HG03108 (cell line): ENCODE data around the gene FANCG.

Source experiments
- ATAC-seq: cut with Tn5 transposase; IDR thresholded peaks from one replicate; pipeline ENCODE4 v1.9.1; 2021; ENCODE audit warnings: moderate library complexity; ENCODE audit not compliant: unreplicated experiment

Gene FANCG

GRCh38 chr9:35079426-35080341 lies at the start of gene FANCG:
Gene FANCG, minus strand, starts transcription at chr9:35079942. Its CDS starts 418 bp downstream, at chr9:35079524.
- peak; percentile 92 for ATAC-seq

GRCh38 chr9:35116898-35117551 lies 37.3 kb upstream of the FANCG start:
- ATAC-seq: peak; percentile 42

GRCh38 chr9:35116539-35116897 lies 36.8 kb upstream of the FANCG start:
- ATAC-seq: no peak

GRCh38 chr9:35115680-35116538 lies 36.2 kb upstream of the FANCG start, which contains the start of gene ATOSB:
Gene ATOSB, minus strand, starts transcription at chr9:35115862. Its CDS starts 7,588 bp downstream, at chr9:35108274.
- ATAC-seq: peak; percentile 42

- no peak for ATAC-seq
Observed at GRCh38 chr9:35114840-35115628, 35.3 kb upstream of the FANCG start.

- ATAC-seq: no peak
Observed at GRCh38 chr9:35114113-35114839, 34.5 kb upstream of the FANCG start.

GRCh38 chr9:35112257-35113020 lies 32.7 kb upstream of the FANCG start:
- ATAC-seq: no peak

- ATAC-seq: peak; percentile 70
Observed at GRCh38 chr9:35111001-35111933, 31.5 kb upstream of the FANCG start.

- no peak for ATAC-seq
Observed at GRCh38 chr9:35110327-35110761, 30.6 kb upstream of the FANCG start.

- no peak for ATAC-seq
Observed at GRCh38 chr9:35108946-35109575, 29.3 kb upstream of the FANCG start.

- no peak for ATAC-seq
Observed at GRCh38 chr9:35108461-35108860, 28.7 kb upstream of the FANCG start.

GRCh38 chr9:35107297-35108290 lies 27.9 kb upstream of the FANCG start:
- no peak for ATAC-seq

- ATAC-seq: no peak
Observed at GRCh38 chr9:35106343-35106730, 26.6 kb upstream of the FANCG start.

GRCh38 chr9:35105571-35106342 lies 26.0 kb upstream of the FANCG start:
- ATAC-seq: no peak

GRCh38 chr9:35105126-35105525 lies 25.4 kb upstream of the FANCG start:
- ATAC-seq: no peak
